Heart left ventricle (tissue), 16 donors: ENCODE measurements around the gene DGAT2. TPM values are rescaled to one million over a fixed set of nuclear protein-coding genes. Genes with fewer than 3 reads are reported as not detected.

ENCODE experiments used
- ATAC-seq, 4 donors: fragments of 200-7000 bp; cut with Tn5 transposase; one replicate each; pipeline ENCODE4 v1.9.1; 2020 to 2022; ENCODE audit warnings: moderate library complexity in 4 of 4, mild to moderate bottlenecking in 3 of 4, moderate number of reproducible peaks in 1 of 4
- DNase-seq, 5 donors: peaks; one replicate each; pipeline ENCODE4 v3.0.0-alpha.2; 2020
- H3K27ac ChIP-seq, 12 donors: fragments of 200-600 bp; sonication (generic) in 4 of 12; one replicate each; pipeline versions ENCODE4 v1.5.0 to v1.8.0; 2016 to 2022; ENCODE audit warnings: mild to moderate bottlenecking in 2 of 12
- H3K27me3 ChIP-seq, 9 donors: fragments of 200-600 bp; sonication (generic) in 2 of 9; one replicate each; pipeline versions ENCODE4 v1.5.1 to v1.8.0; 2016 to 2022; ENCODE audit warnings: mild to moderate bottlenecking in 3 of 9
- H3K36me3 ChIP-seq, 9 donors: fragments of 200-600 bp; sonication (generic) in 2 of 9; one replicate each; pipeline versions ENCODE4 v1.5.0 to v1.8.0; 2018 to 2022; ENCODE audit warnings: mild to moderate bottlenecking in 2 of 9
- H3K4me1 ChIP-seq, 12 donors: fragments of 200-600 bp; sonication (generic) in 4 of 12; one replicate each; pipeline versions ENCODE4 v1.5.0 to v1.8.0; 2016 to 2022; ENCODE audit warnings: mild to moderate bottlenecking in 3 of 12
- H3K4me3 ChIP-seq, 12 donors: fragments of 200-600 bp; sonication (generic) in 4 of 12; one replicate each; pipeline versions ENCODE4 v1.5.0 to v1.8.0; 2017 to 2022; ENCODE audit warnings: mild to moderate bottlenecking in 9 of 12, moderate library complexity in 4 of 12
- H3K9me3 ChIP-seq, 12 donors: fragments of 200-600 bp; sonication (generic) in 4 of 12; one replicate each; pipeline versions ENCODE4 v1.5.0 to v1.8.0; 2016 to 2022; ENCODE audit warnings: mild to moderate bottlenecking in 1 of 12
- POLR2A ChIP-seq, 2 donors: fragments of 450-650 bp; IDR thresholded peaks; one replicate each; pipeline ENCODE4 v1.6.1; 2017; ENCODE audit warnings: antibody characterized with exemption in 2 of 2, mild to moderate bottlenecking in 2 of 2, moderate library complexity in 2 of 2
- WGBS, 4 donors: extraction: QIAGEN DNeasy Blood & Tissue Kit in 2 of 4; methylation state at CpG; one replicate each; pipeline versions ENCODE4 v1.1.5 to v1.1.7; 2013 to 2018; 5-methylcytosine and 5-hydroxymethylcytosine counted together
- intact Hi-C, 10 donors: fragments of 100-400 bp; cut with DNase I; formaldehyde crosslinking; loops; one replicate each; pipeline versions ENCODE4 v1.11.1 to v1.14.2; 2022
- polyA plus RNA-seq, 2 donors: library from polyadenylated mRNA; stranded (reverse); fragments of 200-250 nt; gene quantifications; one replicate each; pipeline ENCODE4 v1.2.3, GENCODE V29; 2013
- total RNA-seq, 9 donors: library from RNA; depleted of rRNA in 2 of 9; stranded (reverse); fragments of >200 nt in 2 of 9; fragmentation: NEBNext Ultra II Directional in 3 of 9; extraction: Animal tissue kit (Norgen Biotek cat#: 25700) in 3 of 9; gene quantifications; one replicate each; pipeline versions ENCODE4 v1.1.0 to v1.2.4, GENCODE V29; 2016 to 2023
- TF ChIP-seq, protein P1 (sequence below), 12 donors: fragments of 200-600 bp; sonication (generic) in 4 of 12; IDR thresholded peaks; one replicate each; pipeline versions ENCODE4 v1.5.0 to v1.8.0; 2018 to 2022; ENCODE audit warnings: antibody characterized with exemption in 12 of 12, mild to moderate bottlenecking in 5 of 12
- donor health status: ischemic (EF 13 %, LVEDD 7.1; RV severe dilation, severe dysfunction).
- donor health status: healthy with polysubstance abuse.
- donor health status: DM: no; HTN: yes; CAD: no.
- donor health status: DM: no; HTN: no; CAD: no.
- donor health status: ischemic (EF 25% LVEDD 6.9; RV normal size, moderate dysfunction).
- donor health status: ischemic (EF 25% LVEDD 5.7; RV mildly dilated, moderate dysfunction).
- donor health status: healthy.
- donor health status: DM: yes; HTN: yes; CAD: no.
- donor health status: ischemic (EF 35%, LVEDD 5.7; RV mildly dilated, moderate dysfunction).
- donor health status: nonischemic (EF 11% LVEDD 7.7; RV severe dilation, severe dysfunction).
- donor health status: DM: yes; HTN: yes; CAD: no.
- donor health status: PGD.
- donor health status: ischemic (EF 29% LVEDD 5.4; RV normal size, mild dysfunction).
- donor health status: nonischemic (EF 23%, LVEDD 6.1; RV moderate dilation, normal function).

Gene DGAT2
- total and polyA plus RNA-seq, 11 donors, result 4.0 to 48.3 (median 8.3) TPM

GRCh38 chr11:75827562-75827961, 59.0 kb downstream of the DGAT2 start:
- peaks cover 0 to 74% (median 46%) of the 10 kb centered on the region in 12 donors for H3K4me1 ChIP-seq
- intact Hi-C loops, result no loop called here
- WGBS, 4 donors, result 55 to 63% (median 57%) methylated on average over 5 of the region's 5 CpGs
- H3K36me3 ChIP-seq, result no peaks in the 10 kb centered on the region
- no peak for DNase-seq
- TF ChIP-seq, protein P1, sequence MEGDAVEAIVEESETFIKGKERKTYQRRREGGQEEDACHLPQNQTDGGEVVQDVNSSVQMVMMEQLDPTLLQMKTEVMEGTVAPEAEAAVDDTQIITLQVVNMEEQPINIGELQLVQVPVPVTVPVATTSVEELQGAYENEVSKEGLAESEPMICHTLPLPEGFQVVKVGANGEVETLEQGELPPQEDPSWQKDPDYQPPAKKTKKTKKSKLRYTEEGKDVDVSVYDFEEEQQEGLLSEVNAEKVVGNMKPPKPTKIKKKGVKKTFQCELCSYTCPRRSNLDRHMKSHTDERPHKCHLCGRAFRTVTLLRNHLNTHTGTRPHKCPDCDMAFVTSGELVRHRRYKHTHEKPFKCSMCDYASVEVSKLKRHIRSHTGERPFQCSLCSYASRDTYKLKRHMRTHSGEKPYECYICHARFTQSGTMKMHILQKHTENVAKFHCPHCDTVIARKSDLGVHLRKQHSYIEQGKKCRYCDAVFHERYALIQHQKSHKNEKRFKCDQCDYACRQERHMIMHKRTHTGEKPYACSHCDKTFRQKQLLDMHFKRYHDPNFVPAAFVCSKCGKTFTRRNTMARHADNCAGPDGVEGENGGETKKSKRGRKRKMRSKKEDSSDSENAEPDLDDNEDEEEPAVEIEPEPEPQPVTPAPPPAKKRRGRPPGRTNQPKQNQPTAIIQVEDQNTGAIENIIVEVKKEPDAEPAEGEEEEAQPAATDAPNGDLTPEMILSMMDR (IDR thresholded peaks at IDR 0.05), result no peak
- no peak for TF ChIP-seq POLR2A (IDR thresholded peaks at IDR 0.05)
- peak overlapping the region in 2 of 12 donors; percentile 13 to 14 for H3K4me3 ChIP-seq
- no peaks in the 10 kb centered on the region for H3K27me3 ChIP-seq
- no peak for ATAC-seq
- no peaks in the 10 kb centered on the region for H3K9me3 ChIP-seq
- H3K27ac ChIP-seq, result peak overlapping the region; percentile 67 to 93 (median 81)

GRCh38 chr11:75831915-75832502, 63.4 kb downstream of the DGAT2 start:
- TF ChIP-seq, protein P1 (IDR thresholded peaks at IDR 0.05), result no peak
- TF ChIP-seq POLR2A (IDR thresholded peaks at IDR 0.05), result no peak
- Histone ChIP-seq H3K27me3 (no peaks in the 10 kb centered on the region), H3K9me3 (no peaks in the 10 kb centered on the region), H3K36me3 (no peaks in the 10 kb centered on the region), H3K4me1 (peaks cover 0 to 44% (median 20%) of the 10 kb centered on the region in 12 donors), H3K27ac (no peak overlapping the region), H3K4me3 (no peak overlapping the region)
- 70 to 80% (median 73%) methylated on average over 6 of the region's 6 CpGs for WGBS, 4 donors
- ATAC-seq (peak in 2 of 4 donors; percentile 60 to 70), DNase-seq (no peak)
- intact Hi-C loops, result no loop called here

- H3K27me3 ChIP-seq, result no peaks in the 10 kb centered on the region
- peaks cover 0 to 43% (median 7%) of the 10 kb centered on the region in 12 donors for H3K4me1 ChIP-seq
- H3K27ac ChIP-seq, result no peak overlapping the region
- ATAC-seq (no peak), DNase-seq (no peak)
- peaks cover 0 to 15% (median 4%) of the 10 kb centered on the region in 9 donors for H3K36me3 ChIP-seq
- intact Hi-C loops, result no loop called here
- TF ChIP-seq, protein P1 (IDR thresholded peaks at IDR 0.05), result no peak
- no peak for TF ChIP-seq POLR2A (IDR thresholded peaks at IDR 0.05)
- no peak overlapping the region for H3K4me3 ChIP-seq
- H3K9me3 ChIP-seq, result no peaks in the 10 kb centered on the region
- WGBS, 4 donors, result 93 to 98% (median 96%) methylated on average over 3 of the region's 3 CpGs
These were observed 66.2 kb downstream of the DGAT2 start for GRCh38 chr11:75834728-75835127.

GRCh38 chr11:75836417-75836816, 67.8 kb downstream of the DGAT2 start:
- ATAC-seq, result no peak
- Histone ChIP-seq H3K27me3 (no peaks in the 10 kb centered on the region), H3K4me1 (peaks cover 0 to 51% (median 20%) of the 10 kb centered on the region in 12 donors), H3K9me3 (no peaks in the 10 kb centered on the region), H3K4me3 (no peak overlapping the region), H3K27ac (no peak overlapping the region), H3K36me3 (peaks cover 0 to 15% (median 4%) of the 10 kb centered on the region in 9 donors)
- 77 to 86% (median 83%) methylated on average over 3 of the region's 3 CpGs for WGBS, 4 donors
- no peak for DNase-seq
- TF ChIP-seq POLR2A (IDR thresholded peaks at IDR 0.05), result no peak
- TF ChIP-seq, protein P1 (IDR thresholded peaks at IDR 0.05), result no peak
- intact Hi-C loops, result no loop called here
